ENCODE measurements around the gene SULT4A1.

- no peak for TF ChIP-seq ZBTB40 (IDR thresholded peaks at IDR 0.05; ENCODE audit: borderline replicate concordance)
- TF ChIP-seq CHD1 (IDR thresholded peaks at IDR 0.05; ENCODE audit: low read depth, low read length) = no peak
- no peak for TF ChIP-seq CHD2 (IDR thresholded peaks at IDR 0.05; ENCODE audit: borderline replicate concordance, low read depth, low read length)
- no peak for TF ChIP-seq ZNF384 (IDR thresholded peaks at IDR 0.05; ENCODE audit: borderline replicate concordance, low read depth, low read length)
- TF ChIP-seq ELK1 (IDR thresholded peaks at IDR 0.05; ENCODE audit: low read depth, low read length) = no peak
- TF ChIP-seq ZNF217 (IDR thresholded peaks at IDR 0.05) = no peak
These were observed 23.5 kb upstream of the SULT4A1 start for GRCh38 chr22:43885786-43886185.

Measured in GM12878 (cell line).